Hepatic stellate cell (primary cell): ENCODE results near the gene CADPS2.

ENCODE experiments used
- DNase-seq: peaks from one replicate; pipeline ENCODE4 v3.0.0; 2011; ENCODE audit warnings: low spot score

CADPS2 gene

GRCh38 chr7:122362473-122362872 is 523.8 kb downstream of the CADPS2 start:
- DNase-seq, result no peak

GRCh38 chr7:122354656-122355055 is 531.6 kb downstream of the CADPS2 start:
- no peak for DNase-seq

- DNase-seq, result no peak
Measured at GRCh38 chr7:122352454-122352853, 533.8 kb downstream of the CADPS2 start.

DNA sequence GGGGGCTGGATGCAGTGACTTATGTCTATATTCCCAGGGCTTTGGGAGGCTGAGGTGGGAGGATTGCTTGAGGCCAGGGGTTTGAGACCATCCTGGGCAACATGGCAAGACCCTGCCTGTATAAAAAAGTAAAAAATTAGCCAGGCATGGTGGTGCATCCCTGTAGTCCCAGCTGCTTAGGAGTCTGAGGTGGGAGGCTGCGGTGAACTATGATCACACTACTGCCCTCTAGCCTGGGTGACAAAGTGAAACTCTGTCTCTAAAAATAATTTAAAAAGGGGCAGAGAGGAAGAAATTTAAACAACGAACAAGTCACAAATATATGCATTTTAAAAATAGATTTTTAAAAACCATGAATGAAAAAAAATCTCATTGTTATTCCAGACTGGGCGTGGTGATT is 535.6 kb downstream of the CADPS2 start:
- no peak for DNase-seq

DNA sequence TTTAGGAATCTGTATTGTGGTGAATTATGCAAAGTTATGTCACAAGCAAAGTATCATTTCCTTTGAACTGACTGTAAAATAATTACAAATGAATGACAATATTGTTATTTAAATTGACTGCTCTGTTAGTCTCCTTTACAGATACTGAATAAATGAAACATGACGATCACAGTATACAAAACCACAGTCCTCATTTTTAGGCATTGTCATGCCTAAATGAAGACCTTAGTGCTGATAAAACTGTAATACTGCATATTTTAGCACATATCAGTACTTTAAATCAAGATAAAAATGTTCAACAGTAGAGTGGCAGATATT is 542.0 kb downstream of the CADPS2 start:
- no peak for DNase-seq

- DNase-seq, result no peak
Measured at GRCh38 chr7:122343601-122344302, 542.5 kb downstream of the CADPS2 start.

DNA sequence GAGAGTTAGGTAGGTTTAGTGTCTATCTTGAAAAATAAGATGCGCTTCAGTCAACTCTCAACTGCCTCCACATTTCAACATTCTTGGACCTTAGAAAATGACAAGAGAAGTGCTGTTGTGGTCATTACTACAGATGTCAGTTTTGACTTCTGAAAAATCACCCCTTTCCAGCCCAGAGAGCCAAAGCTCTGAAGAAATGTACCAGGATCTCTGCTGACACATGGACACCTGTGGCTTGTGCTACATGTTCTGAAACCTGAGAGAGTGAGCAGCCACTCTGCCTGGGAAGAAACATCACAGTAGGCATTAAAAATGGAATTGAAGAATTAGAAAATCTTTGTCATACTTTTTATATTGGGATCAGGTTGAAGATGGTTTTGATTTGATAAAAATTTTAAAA is 545.8 kb downstream of the CADPS2 start:
- no peak for DNase-seq

GRCh38 chr7:122339145-122339904 is 546.9 kb downstream of the CADPS2 start:
- no peak for DNase-seq

GRCh38 chr7:122337011-122337410 is 549.2 kb downstream of the CADPS2 start:
- no peak for DNase-seq

GRCh38 chr7:122329145-122329802 is 557.0 kb downstream of the CADPS2 start:
- DNase-seq, result no peak

DNA sequence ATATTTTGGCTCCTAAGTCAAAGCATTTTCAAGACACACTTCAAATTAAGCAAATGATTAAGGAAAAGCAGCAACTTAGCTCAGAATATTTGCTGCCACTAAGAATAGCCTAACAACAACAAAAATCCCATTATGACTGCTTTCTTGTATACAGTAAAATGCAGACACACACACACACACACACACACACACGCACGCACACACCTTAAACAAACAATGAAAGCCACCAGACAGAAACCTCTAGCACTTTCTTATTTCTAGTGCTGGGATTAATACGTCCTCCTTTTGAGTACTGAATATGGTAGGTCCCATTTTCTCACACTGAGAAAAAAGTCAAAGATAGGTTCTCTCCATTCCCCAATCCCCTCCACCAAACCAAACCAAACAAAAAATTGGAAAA is 558.3 kb downstream of the CADPS2 start:
- no peak for DNase-seq

DNA sequence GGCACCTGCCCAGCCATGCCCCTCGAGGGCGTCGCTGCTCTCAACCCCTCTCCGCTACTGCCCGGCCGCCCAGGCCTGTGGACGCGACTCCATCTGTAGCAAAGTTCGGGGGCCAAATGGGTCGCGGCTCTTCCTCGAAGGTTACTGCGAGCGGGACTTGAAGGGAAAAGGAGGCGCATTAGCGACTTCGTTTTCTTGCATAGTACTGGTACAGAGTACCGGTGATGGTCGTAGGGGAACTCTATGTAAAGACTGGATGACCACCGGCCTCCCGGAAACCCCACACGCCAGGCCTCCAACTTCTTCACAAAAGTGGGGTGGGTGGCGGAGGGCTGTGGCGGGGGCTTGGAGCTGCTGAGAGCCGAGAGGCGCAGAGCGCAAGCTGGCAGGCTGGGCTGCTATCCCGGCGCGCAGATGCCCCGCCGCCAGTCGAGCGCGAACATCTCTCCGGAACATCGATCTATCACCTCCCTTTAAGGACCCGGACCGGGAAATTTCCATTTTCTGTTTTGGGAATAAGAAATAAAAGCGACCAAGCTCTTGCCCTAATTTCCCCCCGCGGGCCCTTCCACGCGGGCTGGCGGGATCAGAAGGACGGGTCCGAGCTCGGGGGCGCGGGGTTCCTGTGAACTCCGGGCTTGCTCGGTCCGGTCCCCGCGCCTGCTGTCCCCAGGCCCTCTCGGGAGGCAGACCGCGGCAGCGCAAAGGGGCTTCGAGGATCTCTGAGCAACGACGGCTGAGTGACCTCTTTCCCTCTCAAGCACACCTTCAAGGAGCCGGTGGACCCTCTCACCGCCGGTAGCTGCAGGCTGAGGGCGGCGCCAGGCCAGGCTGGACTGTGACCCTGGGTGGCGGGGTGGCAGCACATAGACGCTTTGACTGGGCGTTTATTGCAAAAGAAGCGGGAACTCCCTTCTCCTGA is 569.5 kb downstream of the CADPS2 start:
- DNase-seq, result no peak

DNA sequence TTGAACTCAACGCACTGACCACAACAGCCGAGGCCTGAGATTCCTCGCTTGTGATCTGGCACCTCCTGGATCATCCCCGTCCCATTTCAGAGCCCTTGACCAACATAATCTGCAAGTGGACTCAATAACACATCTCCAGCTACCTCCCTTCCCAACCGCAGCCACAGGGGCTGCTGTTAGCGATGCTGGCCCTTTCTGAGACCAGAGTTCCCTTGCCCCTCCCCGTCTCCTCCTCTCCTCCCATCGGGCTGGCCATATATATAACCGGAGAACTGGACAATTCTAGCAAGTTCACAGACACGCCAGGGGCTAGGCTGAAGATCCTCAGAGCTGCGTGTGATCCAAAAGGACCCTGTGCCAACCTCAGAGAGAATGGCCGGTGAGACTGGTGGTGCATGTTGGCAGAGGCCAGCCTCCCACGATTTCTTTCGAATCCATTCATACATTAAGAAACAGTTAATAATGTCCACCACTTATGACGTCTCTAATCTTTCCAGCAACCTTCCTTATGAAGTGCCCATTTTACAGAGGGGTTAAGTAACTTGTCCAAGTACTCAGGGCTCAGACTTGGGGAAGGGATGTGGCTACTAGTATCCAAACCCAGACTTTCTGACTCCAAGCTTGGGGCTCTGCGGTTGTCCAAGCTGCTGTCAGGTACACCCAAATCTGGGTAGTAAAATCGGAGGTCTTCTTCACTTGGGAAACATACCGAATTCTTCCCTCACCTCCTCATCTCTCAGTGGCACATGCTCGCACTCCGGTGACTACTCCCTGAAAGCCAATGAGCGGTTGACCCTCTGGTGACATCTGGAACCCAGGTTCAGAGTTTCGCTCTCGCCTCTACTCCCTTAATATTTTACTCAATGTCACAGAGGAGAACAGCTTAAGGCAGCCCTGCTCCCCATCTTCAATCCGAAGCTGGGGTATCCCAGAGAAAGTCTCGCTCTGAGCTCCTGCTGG is 570.5 kb downstream of the CADPS2 start:
- no peak for DNase-seq

- no peak for DNase-seq
Measured at GRCh38 chr7:122314284-122314683, 572.0 kb downstream of the CADPS2 start.

DNA sequence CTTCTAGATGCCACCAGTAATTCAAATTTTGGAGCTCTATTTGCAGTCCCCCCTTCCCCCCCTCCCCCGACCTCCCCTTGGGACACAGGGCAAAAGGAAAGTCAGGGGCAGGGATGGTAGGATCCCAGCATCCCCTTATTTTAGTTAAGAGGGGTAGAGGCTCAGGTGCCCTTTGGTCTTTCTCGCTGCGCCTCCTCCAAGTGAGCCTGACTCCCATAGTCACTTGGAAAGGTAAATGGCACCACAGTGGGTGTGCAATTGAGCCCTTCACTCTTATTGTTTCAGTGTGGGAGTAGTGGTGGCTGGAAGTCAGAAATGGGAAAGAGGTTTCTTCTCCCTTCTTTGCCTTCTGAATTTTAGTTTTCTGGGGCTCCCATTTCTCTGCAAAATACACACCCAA is 573.5 kb downstream of the CADPS2 start:
- no peak for DNase-seq

DNA sequence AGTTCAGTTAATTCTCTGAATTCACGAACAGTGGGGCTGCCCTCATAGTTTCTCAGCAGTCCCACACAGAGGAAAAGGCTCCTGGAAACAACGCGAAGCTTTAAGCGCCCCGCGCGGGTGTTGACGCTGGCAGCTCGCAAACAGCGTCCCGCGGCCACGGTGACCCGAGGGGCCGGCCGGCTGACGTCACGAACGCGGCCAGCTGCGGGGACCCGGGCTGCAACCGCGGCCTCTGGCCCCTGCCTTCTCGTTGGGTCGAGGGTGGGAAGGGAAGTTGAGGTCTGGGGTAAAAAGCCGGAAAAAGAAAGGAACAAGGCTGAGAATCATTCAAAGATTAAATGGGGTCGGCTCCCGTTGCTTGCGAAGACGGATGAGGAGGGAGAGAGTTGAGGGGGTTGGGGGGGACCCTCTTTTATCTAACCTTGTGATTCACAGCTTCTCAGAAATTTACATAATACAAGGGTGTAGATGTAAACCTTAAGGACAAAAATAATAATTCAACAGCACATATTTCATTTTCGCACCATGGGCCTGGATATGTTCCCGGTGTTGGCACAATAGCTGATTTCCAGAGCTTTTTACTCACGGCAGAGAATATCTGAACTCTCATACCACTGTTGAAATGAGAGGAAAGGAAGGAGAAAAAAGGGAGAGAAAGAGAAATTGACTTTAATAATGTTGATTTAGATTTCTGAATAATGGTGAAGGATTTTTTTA is 574.4 kb downstream of the CADPS2 start:
- DNase-seq, result no peak

DNA sequence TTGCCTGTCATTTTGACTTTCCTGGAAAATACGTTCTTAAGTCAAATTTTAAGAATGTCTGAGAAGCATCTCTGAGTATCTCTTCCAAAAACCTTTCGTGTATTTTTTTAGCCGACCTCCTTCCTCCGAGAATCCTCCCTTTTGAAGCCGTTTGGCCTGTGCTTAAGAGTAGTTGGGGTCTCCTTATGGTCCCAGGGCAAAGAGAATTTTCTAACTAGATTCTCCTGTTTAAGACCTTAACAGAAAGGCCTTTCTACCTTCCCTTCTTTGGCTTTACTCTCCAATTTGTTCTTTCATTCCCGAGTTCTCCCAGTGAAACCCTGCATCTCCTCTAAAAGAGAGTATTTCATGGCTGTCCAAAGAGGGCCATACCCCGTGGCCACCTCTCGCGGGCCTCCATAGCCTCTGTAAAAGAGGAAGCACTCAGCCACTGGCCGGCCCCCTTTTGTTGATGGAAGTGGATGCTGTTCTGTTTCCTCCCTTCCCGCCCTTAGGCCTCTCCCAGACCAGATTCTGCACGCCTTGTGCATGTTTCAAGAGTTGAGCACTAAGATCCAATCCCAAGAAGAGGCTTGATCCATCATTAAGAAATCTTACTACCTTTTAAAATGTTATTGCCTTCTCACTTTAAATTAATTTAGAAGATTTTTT is 575.1 kb downstream of the CADPS2 start:
- no peak for DNase-seq

GRCh38 chr7:122310119-122311021 is 575.9 kb downstream of the CADPS2 start:
- DNase-seq, result peak; percentile 46

GRCh38 chr7:122309421-122309820 is 576.8 kb downstream of the CADPS2 start:
- DNase-seq, result no peak
